ENCODE data around the gene RNF150.
A peak's percentile ranks its signal among the peaks of the same experiment; 100 is the strongest.

Gene RNF150

GRCh38 chr4:140969296-140969695 is 164.0 kb downstream of the RNF150 start:
- no peak for DNase-seq

- DNase-seq: no peak
Observed at GRCh38 chr4:140968371-140968770, 164.9 kb downstream of the RNF150 start.

GRCh38 chr4:140963883-140964282 is 169.4 kb downstream of the RNF150 start:
- DNase-seq: no peak

GRCh38 chr4:140955641-140956040 is 177.6 kb downstream of the RNF150 start:
- DNase-seq: no peak

GRCh38 chr4:140952717-140953116 is 180.6 kb downstream of the RNF150 start:
- peak in 1 of 2 donors; percentile 11 for DNase-seq

- no peak for DNase-seq
Observed at GRCh38 chr4:140947506-140947905, 185.8 kb downstream of the RNF150 start.

- DNase-seq: no peak
Observed at GRCh38 chr4:140945106-140945505, 188.2 kb downstream of the RNF150 start.

GRCh38 chr4:140944572-140944971 is 188.7 kb downstream of the RNF150 start:
- DNase-seq: no peak

- DNase-seq: no peak
Observed at GRCh38 chr4:140944199-140944515, 189.1 kb downstream of the RNF150 start.

GRCh38 chr4:140943486-140944198 is 189.6 kb downstream of the RNF150 start:
- DNase-seq: no peak

- DNase-seq: no peak
Observed at GRCh38 chr4:140940589-140940988, 192.7 kb downstream of the RNF150 start.

- DNase-seq: no peak
Observed at GRCh38 chr4:140937866-140938265, 195.4 kb downstream of the RNF150 start.

GRCh38 chr4:140935254-140935653 is 198.0 kb downstream of the RNF150 start:
- no peak for DNase-seq

- no peak for DNase-seq
Observed at GRCh38 chr4:140932501-140933045, 200.7 kb downstream of the RNF150 start.

- no peak for DNase-seq
Observed at GRCh38 chr4:140931911-140932310, 201.4 kb downstream of the RNF150 start.

- no peak for DNase-seq
Observed at GRCh38 chr4:140930557-140930956, 202.7 kb downstream of the RNF150 start.

- DNase-seq: no peak
Observed at GRCh38 chr4:140930011-140930410, 203.3 kb downstream of the RNF150 start.

GRCh38 chr4:140928880-140929279 is 204.4 kb downstream of the RNF150 start:
- DNase-seq: no peak

GRCh38 chr4:140926672-140927071 is 206.6 kb downstream of the RNF150 start:
- DNase-seq: no peak

- no peak for DNase-seq
Observed at GRCh38 chr4:140925417-140925816, 207.9 kb downstream of the RNF150 start.

- DNase-seq: no peak
Observed at GRCh38 chr4:140924761-140925392, 208.4 kb downstream of the RNF150 start.

GRCh38 chr4:140906993-140907962 is 226.0 kb downstream of the RNF150 start:
- DNase-seq: no peak

GRCh38 chr4:140904904-140905303 is 228.4 kb downstream of the RNF150 start:
- no peak for DNase-seq
